ENCODE measurements around the gene CCNL2.
"Not testable (repeated sequence)": the region's sequence is repeated elsewhere in the genome, so short reads cannot be mapped to it uniquely, and the experiment has no call there.

The CCNL2 gene

GRCh38 chr1:1419363-1419812 is 20.3 kb upstream of the CCNL2 start:
- DNase-seq = no peak

- no peak for DNase-seq
Observed at GRCh38 chr1:1418464-1419362, 19.6 kb upstream of the CCNL2 start.

GRCh38 chr1:1417825-1418463 is 18.8 kb upstream of the CCNL2 start:
- not testable (repeated sequence) for DNase-seq

- not testable (repeated sequence) for DNase-seq
Observed at GRCh38 chr1:1417396-1417795, 18.3 kb upstream of the CCNL2 start.

- DNase-seq = no peak
Observed at GRCh38 chr1:1415751-1416150, 16.6 kb upstream of the CCNL2 start.

GRCh38 chr1:1412311-1412902 is 13.3 kb upstream of the CCNL2 start:
- not testable (repeated sequence) for DNase-seq

GRCh38 chr1:1411626-1412025 is 12.5 kb upstream of the CCNL2 start:
- no peak for DNase-seq

GRCh38 chr1:1410238-1410637 is 11.1 kb upstream of the CCNL2 start:
- not testable (repeated sequence) for DNase-seq

- DNase-seq = no peak
Observed at GRCh38 chr1:1407636-1408318, 8.6 kb upstream of the CCNL2 start.

- peak; percentile 92 for DNase-seq
Observed at GRCh38 chr1:1406821-1407635, 7.9 kb upstream of the CCNL2 start, which contains the start of gene MRPL20. MRPL20 (minus strand) TSS chr1:1407293; CDS start chr1:1407217, 76 bp downstream.

GRCh38 chr1:1406101-1406820 is 7.1 kb upstream of the CCNL2 start:
- no peak for DNase-seq

GRCh38 chr1:1403653-1404052 is 4.5 kb upstream of the CCNL2 start:
- no peak for DNase-seq

- not testable (repeated sequence) for DNase-seq
Observed at GRCh38 chr1:1402901-1403392, 3.8 kb upstream of the CCNL2 start.

GRCh38 chr1:1402072-1402900 is 3.2 kb upstream of the CCNL2 start:
- DNase-seq = peak; percentile 37

- no peak for DNase-seq
Observed at GRCh38 chr1:1401457-1402010, 2.4 kb upstream of the CCNL2 start.

GRCh38 chr1:1400576-1401456 is 1.7 kb upstream of the CCNL2 start:
- DNase-seq = no peak

GRCh38 chr1:1399872-1400575 is 889 bp upstream of the CCNL2 start:
- DNase-seq = no peak

GRCh38 chr1:1398677-1399186 is 403 bp downstream of the CCNL2 start:
- DNase-seq = no peak

Measured in NCI-H2171 treated with DMSO at 0.1 percent for 48 hours (cell line).